Measurements from ENCODE around the gene NPIPB2.
A peak's percentile ranks its signal among the peaks of the same experiment; 100 is the strongest.
"Not testable (repeated sequence)": the region's sequence is repeated elsewhere in the genome, so short reads cannot be mapped to it uniquely, and the experiment has no call there.

Gene NPIPB2

DNA sequence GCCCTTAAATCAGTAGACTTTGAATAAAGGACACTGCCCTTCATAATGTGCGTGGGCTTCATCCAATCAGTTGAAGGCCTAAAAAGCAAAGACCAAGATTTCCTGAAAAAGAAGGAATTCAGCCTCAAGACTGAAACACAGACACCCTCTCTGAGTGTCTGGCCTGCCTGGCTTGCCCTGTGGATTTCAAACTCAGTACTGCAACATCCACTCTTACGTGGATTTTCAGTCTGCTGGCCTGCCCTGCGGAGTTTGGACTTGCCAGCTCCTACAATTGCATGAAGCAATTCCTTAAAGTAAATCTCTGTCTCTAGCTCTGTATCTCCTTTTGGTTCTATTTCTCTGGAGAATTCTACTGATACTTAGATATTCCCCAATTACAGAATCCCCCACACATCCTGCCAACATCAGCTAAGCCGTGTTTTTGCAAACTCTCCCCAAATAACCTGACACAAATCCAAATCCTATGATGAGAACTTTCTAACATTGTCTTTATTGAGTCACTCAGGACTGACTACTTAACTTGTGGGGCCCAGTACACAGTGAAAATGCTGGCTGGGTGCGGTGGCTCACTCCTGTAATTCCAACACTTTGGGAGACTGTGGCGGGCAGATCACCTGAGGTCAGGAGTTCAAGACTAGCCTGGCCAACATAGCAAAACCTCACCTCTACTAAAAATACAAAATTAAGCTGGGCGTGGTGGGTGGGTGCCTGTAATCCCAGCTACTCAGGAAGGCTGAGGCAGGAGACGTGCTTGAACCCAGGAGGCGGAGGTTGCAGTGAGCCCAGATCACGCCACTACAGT is 15.9 kb upstream of the NPIPB2 start:
- no peak for DNase-seq

DNA sequence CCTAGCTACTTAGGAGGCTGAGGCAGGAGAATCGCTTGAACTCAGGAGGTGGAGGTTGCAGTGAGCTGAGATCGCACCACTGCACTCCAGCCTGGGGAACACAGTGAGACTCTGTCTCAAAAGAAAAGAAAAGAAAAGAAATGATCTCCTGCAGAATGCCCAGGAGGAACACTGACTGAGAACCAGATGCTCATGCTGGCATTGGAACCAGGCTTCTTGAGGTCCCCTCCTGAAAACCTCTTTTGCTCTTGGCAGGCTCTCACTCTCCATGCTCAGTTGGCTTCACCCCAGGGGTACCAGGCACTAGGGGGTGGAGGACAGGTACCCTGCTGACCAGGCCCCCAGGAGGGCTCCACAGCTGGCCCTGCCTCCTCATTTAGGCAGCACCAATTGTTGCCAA is 14.7 kb upstream of the NPIPB2 start:
- DNase-seq, result no peak

DNA sequence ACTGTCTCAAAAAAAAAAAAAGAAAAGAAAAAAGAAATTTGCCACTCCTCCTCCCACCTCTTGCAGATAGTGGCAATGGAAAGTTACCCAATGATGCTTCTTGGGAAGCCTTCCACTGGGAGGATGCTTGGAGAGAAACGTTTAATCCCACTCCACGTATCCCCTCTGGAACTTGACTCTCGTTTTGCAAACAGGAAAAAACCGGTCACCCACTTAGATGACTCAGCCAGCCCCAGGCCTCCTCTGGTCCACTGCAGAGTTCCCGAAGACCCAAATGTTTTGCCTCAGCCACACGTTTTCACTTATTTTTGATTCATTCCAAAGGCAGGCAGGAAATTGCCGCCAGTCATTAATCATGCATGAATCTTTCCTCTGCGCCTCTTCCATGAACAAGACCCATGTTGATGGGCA is 13.9 kb upstream of the NPIPB2 start:
- no peak for DNase-seq

DNA sequence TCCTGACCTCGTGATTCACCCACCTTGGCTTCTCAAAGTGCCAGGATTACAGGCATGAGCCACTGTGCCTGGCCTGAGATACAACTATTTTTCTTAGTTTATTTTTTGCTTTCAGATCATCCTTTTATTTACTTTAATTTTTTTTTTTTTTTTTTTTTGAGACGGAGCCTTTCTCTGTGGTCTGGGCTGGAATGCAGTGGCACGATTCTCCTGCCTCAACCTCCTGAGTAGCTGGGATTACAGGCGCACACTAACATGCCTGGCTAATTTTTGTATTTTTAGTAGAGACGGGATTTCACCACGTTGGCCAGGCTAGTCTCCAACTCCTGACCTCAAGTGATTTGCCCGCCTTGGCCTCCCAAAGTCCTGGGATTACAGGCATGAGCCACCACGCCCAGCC is 11.7 kb upstream of the NPIPB2 start:
- not testable (repeated sequence) for DNase-seq

DNA sequence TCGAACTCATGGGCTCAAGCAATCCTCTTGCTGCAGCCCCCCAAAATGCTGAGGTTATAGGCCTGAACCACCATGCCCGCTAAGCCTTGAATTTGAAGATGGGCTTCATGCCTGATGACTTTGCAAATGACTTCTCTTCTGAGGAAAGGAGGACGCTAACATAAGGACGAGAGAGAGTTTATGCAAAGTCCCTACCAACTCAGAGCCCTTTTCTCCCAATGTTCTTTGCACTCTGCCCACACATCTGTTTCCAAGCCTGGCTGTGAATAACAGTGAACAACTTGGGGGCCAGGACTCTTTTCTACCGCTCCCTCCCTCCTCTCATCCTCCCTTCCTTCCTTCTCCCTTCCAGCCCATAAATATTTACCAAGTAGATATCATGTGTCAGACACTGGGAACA is 8.5 kb upstream of the NPIPB2 start:
- no peak for DNase-seq

DNA sequence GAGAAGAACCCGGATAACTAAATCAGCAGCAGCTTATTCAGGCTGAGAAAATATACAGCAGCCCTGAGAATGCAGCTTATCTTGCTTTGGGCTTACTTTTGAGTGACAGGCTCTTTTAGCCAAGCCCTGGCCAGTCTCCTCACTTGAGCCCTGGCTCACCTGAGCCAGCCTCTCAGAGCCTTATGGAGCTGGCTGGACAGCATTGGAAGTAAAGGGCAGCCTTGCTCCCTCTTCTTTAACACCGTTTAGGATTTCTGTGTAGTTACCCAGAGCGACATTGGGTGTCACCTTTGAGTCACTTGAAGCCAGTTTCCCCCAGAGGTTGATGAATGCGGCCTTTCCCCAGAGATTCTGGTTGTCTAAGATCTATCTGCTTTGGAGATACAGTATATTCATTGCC is 7.7 kb upstream of the NPIPB2 start:
- peak; percentile 16 for DNase-seq

DNA sequence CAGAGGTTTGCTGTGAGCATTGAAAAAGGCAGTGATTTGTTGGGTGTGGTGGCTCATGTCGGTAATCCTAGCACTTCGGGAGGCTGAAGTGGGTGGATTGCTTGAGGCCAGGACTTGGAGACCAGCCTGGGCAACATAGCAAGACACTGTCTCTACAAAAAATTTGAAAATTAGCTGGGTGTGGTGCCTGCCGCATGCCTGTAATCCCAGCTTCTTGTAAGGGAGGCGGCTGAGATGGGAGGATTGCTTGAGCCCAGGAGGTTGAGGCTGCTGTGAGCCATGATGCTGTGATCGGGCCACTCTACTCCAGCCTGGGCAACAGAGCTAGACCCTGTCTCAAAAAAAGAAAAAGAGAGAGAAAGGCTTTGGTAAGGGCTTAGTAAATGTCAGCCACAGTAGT is 7.0 kb upstream of the NPIPB2 start:
- DNase-seq, result no peak

DNA sequence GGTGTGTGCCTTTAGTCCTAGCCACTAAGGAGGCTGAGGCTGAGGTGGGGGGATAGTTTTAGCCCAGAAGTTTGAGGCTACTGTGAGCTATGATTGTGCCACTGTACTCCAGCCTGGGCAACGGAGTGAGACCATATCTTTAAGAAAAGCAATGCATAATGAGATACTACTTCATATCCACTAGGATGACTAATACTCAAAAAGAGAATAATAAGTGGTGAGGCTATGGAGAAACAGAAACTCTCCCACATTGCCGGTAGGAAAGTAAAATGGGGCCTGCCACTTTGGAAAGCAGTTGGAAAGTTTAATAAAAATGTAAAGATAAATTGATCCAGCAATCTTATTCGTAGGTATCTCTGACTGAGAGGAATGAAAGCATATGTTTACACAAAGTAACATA is 4.6 kb upstream of the NPIPB2 start:
- no peak for DNase-seq

DNA sequence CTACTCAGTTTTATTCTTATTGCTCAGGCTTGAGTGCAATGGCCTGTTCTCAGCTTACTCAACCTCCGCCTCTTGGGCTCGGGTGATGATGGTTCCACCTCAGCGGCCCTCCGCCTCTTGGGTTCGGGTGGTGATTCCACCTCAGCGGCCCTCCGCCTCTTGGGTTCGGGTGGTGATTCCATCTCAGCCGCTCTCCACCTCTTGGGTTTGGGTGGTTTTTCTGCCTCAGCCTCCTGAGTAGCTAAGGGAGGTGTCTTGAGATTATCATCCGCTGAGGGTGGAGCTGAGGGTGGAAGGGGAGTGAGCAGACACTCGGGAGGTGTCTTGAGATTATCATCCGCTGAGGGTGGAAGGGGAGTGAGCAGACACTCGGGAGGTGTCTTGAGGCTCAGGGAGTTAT is 14.5 kb downstream of the NPIPB2 start:
- DNase-seq, result not testable (repeated sequence)

DNA sequence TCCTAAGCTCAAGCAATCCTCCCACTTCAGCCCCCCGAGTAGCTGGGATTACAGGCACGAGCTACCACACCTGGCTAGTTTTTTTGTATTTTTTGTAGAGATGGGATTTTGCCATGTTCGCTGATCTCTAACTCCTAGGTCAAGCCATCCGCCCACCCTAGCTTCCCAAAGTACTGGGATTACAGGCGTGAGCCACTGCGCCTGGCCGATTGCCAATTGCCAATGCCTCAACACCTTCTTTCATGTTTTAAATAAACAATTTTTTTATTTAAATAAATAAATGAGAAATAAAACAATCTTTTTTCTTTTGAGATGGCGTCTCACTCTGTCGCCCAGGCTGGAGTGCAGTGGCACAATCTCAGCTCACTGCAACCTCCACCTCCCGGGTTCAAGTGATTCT is 17.8 kb downstream of the NPIPB2 start:
- DNase-seq, result not testable (repeated sequence)

DNA sequence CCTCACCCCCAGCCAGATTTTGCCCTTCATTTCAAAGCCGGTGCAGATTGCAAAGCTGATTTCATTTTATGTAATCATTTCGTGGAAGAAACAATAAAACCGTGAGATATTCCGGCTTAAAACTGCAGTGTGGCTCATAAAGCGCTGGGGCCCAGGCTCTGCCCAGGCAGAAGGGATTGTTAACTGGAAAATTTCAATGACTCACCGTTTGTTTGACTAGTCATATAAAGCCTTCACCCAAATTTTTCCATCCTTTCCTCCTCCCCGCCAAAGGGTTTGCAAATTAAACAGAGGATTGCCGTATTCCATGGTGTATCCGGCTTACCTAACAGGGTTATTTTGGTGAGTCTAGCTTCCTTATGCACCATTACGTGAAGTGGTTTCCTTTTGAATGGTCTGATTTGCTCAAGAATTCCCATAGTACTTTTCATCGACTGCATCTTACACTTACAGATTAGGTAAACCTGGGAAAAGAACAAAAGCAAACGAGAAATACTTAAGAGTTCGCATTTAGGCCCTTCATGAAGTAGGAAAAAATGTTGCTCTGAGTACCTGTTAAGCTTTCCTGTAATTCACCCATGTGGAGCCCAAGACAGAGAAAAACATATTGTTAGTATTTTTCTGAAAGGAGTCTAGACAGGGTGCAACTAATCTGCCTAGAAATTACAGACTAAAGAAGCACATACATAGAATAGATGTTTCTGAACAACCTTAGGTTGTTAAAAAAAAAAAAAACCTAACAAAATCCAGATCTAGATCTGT is 25.1 kb downstream of the NPIPB2 start:
- no peak for DNase-seq

DNA sequence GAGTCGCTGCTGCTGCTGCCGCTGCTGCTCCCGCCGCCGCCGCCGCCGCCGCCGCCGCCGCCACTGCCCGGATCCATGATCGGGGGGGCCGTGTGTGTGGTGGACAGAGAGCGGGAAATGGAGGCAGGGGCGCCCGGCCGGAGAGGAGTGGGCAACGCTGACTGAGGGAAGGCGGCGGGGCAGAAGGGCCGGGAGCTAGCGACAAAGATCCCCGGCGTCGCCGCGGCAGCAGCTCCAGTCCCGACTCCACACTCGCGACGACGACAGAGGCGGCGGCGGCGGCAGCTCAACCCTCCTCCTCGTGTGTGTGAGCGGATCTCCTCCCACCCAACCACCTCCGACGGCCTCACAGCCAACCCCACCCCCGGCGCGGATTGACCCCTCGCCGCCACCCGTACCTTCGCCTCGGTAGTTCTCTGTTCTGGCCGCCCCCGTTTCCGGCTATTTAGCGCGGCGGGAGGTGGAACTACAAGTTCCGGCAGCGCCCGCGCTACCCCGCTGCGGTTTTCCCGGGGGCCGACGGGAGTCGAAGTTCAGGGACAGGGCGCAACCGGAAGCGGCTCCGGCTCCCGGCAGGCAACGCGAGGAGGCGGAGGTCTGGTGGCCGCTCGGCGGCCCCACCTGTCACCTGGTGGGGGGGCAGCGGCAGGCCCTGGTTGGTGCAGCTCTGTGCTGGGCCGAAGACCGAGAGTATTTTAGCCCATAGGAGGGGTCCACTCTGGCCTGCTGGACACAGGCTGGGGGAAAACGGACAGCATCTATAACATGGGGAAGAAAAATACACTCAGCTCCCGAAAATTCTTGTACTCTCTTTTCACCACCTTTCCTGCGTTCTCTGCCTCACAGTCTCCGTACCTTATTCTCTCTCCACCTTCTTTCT is 26.0 kb downstream of the NPIPB2 start, which contains the start of gene GSPT1:
Gene GSPT1, minus strand, starts transcription at position 313 of the 880 bp plus-strand sequence. Its CDS starts 236 bp downstream, at position 77.
- peak; percentile 98 for DNase-seq

DNA sequence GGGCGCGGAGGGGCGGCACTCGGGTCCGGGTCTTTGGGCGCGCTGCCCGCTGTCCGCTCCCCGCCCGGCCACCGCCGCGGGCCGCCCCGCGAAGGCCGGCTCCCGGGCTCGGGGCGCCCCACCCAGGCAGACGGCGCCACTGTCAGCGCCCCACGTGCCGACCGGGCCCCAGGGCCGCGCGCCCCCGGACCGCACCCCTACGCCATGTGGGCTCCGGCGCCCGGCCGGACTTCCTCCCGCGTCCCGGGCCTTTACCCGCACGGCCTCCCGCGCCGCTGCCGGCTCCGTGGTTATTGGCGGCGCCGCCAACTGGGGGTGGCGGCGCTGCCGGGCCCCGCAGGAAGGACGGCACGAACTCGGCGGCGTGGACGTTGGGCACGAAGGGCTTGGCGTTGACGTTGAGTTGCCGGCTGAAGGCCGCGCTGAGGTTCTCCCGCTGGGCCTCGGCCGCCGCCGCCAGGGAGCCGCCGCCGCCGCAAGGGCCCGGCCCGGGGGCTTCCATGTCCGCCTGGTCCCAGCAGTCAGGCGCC is 26.7 kb downstream of the NPIPB2 start:
- no peak for DNase-seq

DNA sequence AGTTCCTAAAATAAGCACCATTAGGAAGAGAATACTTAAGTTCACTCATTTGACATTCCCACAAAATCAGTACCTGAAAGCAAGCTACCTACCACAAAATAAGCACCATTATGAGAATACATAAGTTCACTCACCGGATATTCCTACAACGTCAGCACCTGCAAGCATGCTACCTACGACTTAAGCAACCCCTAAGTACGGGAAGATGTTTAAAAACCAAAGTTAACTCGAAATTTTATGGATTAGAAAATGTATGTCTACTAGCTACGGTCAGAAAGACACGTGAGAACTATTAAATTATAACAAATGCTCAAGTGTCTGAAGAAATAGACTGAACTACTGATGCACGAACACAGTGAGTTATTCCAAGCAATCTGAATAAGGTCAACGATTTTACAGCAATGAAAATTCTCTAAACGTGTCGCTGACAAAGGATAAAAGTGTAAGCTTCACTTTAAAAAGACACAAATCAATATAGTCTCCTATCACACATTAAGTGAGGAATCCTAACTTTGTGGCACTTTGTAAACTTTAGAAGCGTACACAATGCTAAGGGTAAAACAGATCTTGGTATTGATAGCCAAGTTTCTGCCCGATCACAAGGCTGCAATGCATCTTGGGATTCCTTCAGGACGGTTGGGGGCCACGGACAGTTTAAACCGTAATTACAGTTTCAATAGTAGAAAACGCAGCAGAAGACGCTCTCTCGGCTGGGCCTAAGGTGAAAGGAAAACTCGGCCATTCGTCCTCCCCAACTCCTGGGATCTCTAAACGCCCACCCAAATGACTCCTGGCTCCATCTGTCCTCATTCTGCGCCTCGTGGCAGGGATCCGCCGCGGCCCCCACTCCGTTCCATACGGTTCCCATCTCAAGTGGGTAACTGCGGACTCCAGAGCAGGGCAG is 27.4 kb downstream of the NPIPB2 start:
- peak; percentile 13 for DNase-seq

DNA sequence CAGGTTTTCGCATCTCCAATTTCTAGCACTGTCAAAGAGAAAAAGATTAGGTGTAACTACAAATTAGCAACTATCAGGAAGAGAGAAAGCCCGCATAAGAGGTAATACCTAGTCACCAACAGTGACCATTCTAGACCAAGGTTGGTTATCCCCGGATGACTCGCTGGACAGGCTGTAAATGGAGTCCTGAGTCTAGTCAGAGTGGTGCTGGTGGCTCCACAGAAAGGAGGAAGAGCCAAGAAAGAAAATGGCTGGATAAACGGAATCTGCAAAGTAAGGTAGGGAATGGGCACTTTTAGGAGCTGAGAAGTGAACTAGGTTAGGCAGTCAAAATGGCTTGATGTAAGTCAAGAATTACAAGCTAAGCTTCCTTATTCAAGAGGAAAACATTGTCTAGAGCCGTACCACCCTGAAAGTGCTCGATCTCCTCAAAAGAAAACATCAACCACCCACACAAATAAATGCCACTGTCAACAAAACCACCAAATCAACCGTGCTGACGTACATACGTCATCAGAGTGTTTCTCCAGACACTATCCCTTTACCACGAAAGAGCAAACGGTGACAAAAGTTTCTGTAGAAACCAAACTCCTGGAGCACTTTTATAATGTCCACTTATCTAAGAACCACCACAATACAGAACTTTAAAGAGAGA is 28.3 kb downstream of the NPIPB2 start:
- DNase-seq, result no peak

DNA sequence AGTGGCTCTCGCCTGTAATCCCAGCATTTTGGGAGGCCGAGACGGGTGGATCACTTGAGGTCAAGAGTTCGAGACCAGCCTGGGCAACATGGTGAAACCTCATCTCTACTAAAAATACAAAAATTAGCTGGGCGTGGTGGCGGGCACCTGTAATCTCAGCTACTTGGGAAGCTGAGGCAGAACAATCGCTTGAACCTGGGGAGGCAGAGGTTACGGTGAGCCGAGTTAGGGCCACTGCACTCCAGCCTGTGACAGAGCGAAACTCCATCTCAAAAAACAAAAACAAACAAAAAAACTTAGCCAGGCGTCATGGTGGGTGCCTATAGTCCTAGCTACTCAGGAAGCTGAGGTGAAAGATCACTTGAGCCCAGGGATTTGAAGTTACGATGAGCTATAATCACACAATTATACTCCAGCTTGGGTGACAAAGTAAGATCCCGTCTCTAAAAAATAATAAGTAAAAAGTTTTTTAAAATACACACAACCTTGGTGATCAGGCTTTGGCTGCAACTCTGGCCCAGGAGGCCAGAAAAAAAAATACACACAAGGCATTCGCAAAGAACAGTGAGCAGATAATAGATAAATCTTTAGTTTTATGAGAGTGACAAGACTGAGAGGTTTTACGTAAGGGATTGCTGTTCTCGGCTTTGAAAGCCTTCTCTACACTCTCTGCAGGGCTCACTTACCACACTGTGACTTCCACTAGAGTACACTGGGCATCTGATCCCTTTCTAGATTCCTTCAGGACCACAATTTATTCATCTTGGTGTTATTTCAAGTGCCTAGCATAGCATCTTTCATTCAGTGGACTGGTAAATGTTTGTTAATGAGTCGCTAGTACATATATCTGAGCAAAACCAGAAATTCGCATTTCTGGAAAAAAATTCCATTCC is 31.9 kb downstream of the NPIPB2 start:
- no peak for DNase-seq

DNA sequence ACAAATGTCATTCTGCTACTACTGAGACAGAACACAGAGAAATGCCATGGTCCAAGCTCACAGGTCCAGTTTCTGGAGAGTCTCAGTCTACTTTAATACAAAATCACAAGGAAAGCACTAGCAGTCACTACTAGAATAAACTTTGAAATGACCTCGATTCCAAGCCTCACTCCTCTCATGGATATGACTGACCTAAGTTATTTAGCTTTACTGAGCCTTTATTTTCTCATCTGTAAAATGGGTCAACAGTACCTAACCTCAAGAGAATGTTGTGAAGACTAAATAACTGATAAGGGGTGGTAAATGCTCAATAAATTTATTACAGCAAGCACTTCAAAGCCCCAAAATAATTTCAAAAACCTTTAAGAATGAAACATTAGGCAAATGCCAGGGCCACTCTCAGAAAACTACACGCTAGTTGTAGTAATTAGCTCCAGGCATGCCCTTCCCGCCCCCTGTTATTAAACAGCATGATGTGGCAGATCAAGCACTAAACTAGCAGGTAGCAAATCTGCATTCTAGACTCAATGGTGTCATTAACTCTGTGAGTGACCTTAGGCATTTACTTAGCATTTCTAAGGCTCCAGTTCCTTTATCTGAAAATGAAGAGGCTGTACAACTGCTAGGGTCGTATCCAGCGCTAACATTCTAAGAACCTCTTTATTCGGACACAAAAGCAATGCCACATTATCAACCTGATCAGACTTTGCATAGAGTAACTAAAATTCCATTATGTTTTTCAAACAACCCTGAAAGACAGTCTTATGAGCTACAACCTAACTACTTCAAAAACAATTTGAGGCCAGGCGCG is 34.5 kb downstream of the NPIPB2 start:
- DNase-seq, result no peak

DNA sequence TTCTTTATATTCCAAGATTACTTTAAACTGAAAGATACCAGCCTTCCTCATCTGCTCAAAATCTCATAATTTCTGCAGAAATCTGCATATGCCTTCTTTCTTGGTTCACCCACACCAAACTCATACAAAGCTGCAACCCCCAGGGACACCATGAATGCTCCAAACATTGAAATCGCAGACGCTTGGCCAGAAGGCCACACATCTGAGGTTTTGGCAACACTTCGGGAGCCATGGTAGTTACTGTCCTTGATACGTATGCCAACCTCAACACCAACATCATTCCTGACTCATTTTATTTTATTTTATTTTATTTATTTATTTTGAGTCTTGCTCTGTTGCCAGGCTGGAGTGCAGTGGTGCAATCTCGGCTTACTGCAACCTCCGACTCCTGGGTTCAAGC is 37.9 kb downstream of the NPIPB2 start:
- DNase-seq, result no peak

DNA sequence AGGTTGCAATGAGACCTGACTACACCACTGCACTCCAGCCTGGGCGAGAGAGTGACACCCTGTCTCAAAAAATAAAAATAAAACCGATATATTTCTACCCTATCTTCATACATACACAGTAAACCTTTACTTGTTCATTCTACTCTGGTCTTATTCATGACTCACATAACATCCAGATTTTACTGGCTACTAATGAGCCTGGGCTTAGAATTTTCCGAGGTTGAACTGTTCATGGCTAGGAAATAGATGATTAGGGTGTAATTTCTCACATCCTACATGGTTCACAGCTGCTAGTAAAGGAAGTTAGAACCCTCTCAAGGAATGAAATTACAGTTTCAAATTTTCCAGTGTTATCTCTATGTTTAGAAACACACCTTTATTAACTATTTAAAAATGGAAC is 40.8 kb downstream of the NPIPB2 start:
- no peak for DNase-seq
